ENCODE data around the gene RABL6.
A peak's percentile ranks its signal among the peaks of the same experiment; 100 is the strongest.
"Not testable (repeated sequence)": the region's sequence is repeated elsewhere in the genome, so short reads cannot be mapped to it uniquely, and the experiment has no call there.

RABL6 gene

DNA sequence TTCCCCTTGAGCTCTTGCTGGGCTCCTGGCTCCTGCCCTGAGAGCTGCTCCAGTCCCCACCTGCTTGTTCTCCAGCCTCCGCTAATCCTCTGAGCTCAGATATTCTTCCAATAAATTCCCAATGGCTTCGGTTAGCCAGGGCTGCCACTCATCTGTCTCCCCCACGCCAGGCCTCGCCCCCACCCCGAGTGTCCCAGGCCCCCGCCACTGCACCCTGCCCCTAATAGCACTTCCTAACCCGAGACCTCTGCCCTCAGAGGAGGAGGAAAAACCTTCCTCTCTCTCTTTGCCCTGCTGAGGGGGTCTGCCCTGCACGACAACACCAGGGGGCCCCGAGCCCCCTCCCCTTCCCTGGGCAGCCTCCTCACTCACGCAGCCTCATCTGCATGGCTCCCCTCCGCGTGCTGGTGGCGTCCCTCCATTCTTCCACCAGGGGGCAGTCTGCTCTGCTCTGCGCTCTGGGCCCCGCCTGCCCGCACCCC is 38.0 kb upstream of the RABL6 start:
- peak; percentile 60 to 64 for DNase-seq

DNA sequence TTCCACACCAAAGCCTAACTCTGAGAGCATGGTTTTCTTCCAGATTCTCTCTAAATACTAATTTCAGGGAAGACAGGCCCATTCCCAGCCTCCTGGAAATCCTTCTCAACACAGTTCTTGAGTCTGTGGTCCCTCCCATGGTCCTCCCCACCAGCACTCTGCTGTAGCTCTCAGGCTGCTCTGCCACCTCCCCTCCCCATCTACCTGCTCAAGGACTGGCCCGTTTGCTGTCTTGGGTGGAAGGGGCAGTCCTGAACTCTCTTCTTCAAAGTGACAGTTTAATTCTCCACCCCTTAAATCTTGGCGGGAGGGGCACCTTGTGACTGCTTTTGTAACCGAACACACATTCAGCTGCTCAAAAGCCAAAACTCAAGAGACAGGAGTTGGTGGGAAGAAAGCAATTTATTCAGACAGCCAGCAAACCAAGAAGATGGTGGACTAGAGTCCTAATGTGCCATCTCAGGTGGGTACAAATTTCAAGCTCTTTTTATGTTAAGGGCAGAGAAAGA is 35.8 kb upstream of the RABL6 start:
- TF ChIP-seq GATA1 (IDR thresholded peaks at IDR 0.05; ENCODE audit: low read depth, low read length), result no peak
- TF ChIP-seq POLR2A (IDR thresholded peaks at IDR 0.05; ENCODE audit: low read length), result no peak
- DNase-seq, result peak in 1 of 2 experiments; percentile 42

More for the DNA sequence above, 38.0 kb upstream of the RABL6 start:
- TF ChIP-seq GATA1 (IDR thresholded peaks at IDR 0.05; ENCODE audit: low read depth, low read length), result no peak
- TF ChIP-seq POLR2A (IDR thresholded peaks at IDR 0.05; ENCODE audit: low read length), result no peak

DNA sequence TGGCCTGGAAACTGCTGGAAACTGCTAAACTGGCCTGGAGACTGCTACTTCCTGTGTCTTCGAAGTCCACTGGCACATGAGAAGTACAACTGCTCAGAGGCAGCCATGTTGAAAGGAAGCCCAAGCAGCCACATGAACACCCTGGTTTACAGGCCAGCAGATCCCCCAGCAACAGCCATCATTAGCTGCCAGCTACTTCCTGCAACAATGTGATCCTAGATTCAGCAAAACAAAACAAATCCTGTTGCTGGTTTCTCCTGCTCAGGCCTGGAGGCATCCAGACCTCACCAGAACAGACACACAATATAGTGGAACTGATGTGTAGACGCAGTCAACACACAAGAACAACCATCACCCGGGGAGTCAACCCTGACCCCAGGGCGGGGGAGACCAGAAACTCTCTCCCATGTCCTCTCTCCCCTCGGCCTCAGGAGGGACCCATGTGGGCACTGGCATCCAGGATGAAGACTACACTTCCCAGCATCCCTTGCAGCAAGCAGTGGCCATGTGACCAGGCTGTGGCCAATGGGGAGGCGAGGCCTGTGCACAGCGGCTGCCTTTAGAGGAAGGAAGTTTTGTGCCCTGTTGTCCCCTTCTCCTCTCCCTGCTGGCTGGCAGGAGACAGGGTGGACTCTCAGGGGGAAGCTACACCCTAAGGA is 34.2 kb upstream of the RABL6 start:
- TF ChIP-seq GATA1 (IDR thresholded peaks at IDR 0.05; ENCODE audit: low read depth, low read length) (no peak), POLR2A (IDR thresholded peaks at IDR 0.05; ENCODE audit: low read length) (no peak)
- peak; percentile 29 to 53 for DNase-seq

DNA sequence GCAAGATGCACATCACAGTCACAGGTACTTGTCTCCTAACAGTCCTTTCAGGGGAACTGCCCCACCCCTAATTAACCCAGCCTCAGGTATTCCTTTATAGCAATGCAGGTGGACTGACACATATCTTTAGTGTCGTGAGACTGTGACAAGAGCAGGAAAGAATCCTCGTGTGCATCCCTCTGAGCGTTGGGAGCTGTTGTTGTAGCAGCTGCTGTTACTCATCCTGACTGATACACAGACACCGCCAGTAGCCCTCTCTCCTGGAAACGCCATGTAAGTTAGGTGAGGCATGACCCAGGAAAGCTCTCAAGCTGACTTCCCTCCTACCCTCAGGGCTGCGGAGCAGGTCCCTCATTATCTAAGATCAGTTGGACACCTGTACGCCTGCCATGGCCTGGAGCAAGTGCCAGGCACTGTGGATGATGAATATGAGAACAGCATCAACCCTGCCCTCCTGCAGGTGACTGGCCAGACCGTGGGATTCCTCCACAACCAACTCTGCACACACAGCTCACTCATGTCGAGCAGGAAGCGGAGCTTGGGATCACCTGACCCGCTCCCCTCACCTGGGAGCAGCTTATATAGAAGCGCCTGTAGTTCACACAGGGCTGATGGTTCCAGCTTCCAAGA is 33.2 kb upstream of the RABL6 start:
- no peak for TF ChIP-seq POLR2A (IDR thresholded peaks at IDR 0.05; ENCODE audit: low read length)
- no peak for TF ChIP-seq GATA1 (IDR thresholded peaks at IDR 0.05; ENCODE audit: low read depth, low read length)
- DNase-seq, result no peak

DNA sequence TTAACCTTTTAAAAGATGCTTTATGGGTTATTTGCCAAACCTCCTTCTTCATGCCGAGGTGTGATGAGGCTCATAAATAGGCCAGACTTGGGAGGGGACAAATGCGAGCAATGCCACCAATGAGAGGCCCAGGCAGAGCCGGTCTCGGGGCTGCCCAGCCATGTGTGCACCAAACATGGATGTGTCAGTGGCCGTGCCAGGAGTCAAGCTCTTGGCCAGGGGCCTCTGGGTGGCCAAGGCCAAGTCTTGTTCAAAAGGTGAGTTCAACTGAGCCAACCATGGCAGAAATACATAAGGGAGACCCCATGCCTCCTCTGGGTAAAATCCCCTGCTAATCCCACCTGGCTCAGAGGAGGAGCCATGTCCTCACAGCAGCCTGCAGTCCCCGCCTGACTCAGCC is 32.6 kb upstream of the RABL6 start:
- DNase-seq, result no peak
- TF ChIP-seq POLR2A (IDR thresholded peaks at IDR 0.05; ENCODE audit: low read length) (no peak), GATA1 (IDR thresholded peaks at IDR 0.05; ENCODE audit: low read depth, low read length) (no peak)

DNA sequence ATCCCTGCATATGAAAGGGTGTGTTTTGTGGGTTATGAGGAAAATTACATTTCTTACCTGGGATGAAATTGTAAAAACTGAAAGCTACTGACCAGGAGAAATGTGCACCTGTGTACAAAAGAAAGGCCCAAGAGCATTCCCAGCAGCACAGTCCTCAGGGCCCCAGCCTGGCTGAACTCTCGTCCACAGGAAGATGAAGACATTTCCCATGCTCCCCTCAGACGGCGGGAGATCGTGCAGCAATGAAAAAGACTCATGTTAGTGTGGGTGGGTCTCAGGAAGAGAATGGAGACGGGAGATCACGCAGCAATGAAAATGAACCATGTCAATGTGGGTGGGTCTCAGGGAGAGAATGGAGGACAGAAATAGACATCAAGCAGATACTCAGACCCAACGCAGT is 30.8 kb upstream of the RABL6 start:
- TF ChIP-seq POLR2A (IDR thresholded peaks at IDR 0.05; ENCODE audit: low read length), result no peak
- TF ChIP-seq GATA1 (IDR thresholded peaks at IDR 0.05; ENCODE audit: low read depth, low read length), result no peak
- DNase-seq, result no peak

DNA sequence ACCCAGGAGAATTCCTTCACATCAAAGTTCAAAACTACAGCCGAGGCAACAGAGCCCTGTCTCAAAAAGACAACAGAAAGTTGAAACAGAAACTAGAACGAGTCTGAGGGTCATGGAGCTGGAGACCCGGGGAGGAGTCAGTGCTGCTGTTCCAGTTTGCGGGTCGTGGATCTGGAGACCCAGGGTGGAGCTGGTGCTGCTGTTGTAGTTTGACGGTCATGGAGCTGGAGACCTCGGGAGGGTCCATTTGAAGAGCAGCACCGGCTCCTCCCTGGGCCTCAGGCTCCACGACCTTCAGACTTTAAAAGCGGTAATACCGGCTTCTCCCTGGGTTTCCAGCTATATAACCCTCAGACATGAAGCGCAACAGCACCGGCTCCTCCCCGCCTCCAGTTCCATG is 30.4 kb upstream of the RABL6 start:
- TF ChIP-seq POLR2A (IDR thresholded peaks at IDR 0.05; ENCODE audit: low read length) (no peak), GATA1 (IDR thresholded peaks at IDR 0.05; ENCODE audit: low read depth, low read length) (no peak)
- DNase-seq, result no peak

DNA sequence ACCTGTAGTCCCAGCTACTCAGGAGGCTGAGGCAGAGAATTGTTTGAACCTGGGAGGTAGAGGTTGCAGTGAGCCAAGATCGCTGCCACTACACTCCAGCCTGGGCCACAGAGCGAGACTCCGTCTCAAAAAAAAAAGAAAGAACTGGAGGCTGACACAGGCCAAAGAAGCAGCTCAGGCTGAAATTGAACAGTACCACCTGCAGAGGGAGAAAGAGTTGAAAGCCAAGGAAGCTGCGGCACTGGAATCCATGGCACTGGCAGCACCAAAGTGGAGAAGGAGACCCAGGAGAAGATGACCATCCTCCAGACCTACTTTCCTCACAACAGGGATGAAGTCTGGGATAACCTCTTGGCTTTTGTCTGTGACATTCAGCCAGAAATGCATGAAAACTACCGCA is 27.9 kb upstream of the RABL6 start:
- DNase-seq, result no peak
- TF ChIP-seq POLR2A (IDR thresholded peaks at IDR 0.05; ENCODE audit: low read length), result no peak
- TF ChIP-seq GATA1 (IDR thresholded peaks at IDR 0.05; ENCODE audit: low read depth, low read length), result no peak

DNA sequence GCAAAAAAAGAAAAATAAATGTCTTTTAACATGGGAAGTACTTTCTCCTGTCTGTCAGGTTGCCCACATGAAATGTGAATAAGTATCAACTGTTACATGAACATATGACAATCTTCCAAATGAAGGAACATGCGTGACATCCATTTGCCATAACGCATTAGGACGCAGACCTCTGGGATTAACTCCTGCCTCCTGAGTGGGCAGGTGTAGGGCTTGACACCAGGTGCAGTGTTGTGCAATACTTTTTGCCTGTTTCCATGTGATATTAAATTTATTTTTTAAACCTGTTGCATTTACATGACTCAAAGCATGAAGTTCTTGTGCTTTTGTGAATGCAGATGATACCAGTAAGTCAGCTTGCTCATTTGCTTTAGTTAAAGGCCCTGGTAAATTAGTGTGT is 25.3 kb upstream of the RABL6 start:
- TF ChIP-seq GATA1 (IDR thresholded peaks at IDR 0.05; ENCODE audit: low read depth, low read length) (no peak), POLR2A (IDR thresholded peaks at IDR 0.05; ENCODE audit: low read length) (no peak)
- DNase-seq, result no peak

DNA sequence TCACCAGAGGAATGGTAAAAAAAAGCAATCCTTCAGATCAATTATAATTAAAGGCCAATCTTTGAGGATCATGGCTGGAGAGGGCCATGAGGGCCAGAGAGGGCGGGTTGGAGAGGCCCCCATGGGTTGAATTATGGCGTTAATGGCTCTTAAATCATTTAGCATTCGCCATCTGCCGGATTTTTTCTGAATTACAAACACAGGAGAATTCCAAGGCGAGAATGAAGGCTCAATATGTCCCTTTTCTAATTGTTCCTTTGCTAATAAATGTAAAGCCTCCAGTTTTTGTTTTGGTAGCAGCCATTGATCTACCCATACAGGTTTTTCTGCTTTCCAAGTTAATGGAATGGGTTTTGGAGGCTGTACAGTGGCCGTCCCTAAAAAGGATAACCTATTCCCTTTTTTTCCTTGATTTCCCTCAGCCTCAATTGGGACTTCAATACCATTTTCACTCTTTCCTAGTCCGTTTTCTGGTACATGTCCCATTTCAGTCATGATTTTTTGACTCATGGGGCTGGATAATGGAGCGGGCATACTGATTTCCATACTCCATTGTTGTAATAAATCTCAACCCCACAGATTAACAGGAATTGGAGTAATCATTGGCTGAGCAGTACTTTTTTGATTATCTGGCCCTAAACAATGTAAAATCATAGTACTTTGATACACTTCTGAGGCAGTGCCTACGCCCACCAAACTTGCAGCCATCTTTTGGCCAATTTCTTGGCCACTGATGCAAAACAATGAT is 23.3 kb upstream of the RABL6 start:
- peak; percentile 69 to 71 for DNase-seq
- no peak for TF ChIP-seq POLR2A (IDR thresholded peaks at IDR 0.05; ENCODE audit: low read length)
- no peak for TF ChIP-seq GATA1 (IDR thresholded peaks at IDR 0.05; ENCODE audit: low read depth, low read length)

DNA sequence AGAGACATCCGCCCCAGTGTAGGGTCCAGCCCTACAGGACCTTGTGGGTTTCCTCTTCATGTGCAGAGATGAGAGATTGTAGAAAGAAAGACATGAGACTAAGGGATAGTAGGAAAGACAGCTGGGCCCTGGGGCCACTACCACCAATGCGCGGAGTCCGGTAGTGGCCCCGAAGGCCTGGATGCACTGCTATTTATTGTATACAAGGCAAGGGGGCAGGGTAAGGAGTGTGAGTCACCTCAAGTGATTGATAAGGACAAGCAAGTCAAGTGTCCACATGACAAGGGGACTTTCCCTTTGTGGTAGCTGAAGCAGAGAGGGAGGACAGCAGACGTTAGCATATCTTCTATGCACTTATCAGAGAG is 22.8 kb upstream of the RABL6 start:
- DNase-seq, result peak; percentile 75 to 88
- TF ChIP-seq POLR2A (IDR thresholded peaks at IDR 0.05; ENCODE audit: low read length), result peak; percentile 49
- TF ChIP-seq GATA1 (IDR thresholded peaks at IDR 0.05; ENCODE audit: low read depth, low read length), result no peak

DNA sequence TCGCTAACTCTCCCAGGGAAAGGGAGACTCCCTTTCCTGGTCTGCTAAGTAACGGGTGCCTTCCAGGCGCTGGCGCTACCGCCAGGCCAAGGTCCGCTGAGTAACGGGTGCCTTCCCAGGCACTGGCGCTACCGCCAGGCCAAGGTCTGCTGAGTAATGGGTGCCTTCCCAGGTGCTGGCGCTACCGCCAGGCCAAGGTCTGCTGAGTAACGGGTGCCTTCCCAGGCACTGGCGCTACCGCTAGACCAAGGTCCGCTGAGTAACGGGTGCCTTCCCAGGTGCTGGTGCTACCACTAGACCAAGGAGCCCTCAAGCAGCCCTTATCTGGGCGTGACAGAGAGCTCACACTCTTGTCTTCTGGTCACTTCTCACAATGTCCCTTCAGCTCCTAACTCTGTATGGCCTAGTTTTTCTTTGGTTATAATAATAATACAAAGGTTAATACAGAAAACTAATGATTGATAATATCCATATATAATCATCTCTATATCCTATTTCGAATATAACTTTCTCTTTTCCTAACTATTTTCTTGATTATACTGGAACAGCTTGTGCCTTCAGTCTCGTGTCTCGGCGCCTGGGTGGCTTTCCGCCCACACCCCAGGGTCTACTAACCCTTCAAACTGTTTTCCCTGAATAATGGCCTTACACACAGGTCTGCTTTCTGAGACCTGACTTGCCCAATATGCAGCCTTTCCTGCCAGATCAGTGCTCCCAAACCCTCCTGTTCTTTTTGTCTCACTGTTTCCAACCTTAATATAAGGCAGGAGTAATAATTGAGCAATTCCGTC is 22.0 kb upstream of the RABL6 start:
- DNase-seq, result peak in 1 of 2 experiments; percentile 41

DNA sequence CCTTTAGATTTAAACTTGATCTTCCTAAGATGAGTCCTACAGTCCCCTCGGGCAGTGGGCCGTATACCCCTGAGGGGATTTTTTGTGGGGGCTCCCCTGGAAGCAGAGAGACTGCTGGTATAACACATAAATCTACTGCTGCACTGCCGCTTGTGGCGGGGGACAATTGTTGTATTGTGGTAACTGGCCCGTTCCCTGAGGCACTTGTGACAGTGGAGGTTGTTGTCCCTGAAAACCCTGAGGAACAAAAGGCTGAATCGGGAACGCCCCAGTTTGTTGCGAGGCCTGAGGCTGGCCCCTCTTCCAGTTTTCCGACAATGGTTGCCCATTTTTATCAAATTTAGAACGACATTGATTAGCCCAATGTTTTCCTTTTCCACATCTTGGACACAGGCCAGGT is 21.3 kb upstream of the RABL6 start:
- TF ChIP-seq POLR2A (IDR thresholded peaks at IDR 0.05; ENCODE audit: low read length), result no peak
- no peak for TF ChIP-seq GATA1 (IDR thresholded peaks at IDR 0.05; ENCODE audit: low read depth, low read length)
- no peak for DNase-seq

DNA sequence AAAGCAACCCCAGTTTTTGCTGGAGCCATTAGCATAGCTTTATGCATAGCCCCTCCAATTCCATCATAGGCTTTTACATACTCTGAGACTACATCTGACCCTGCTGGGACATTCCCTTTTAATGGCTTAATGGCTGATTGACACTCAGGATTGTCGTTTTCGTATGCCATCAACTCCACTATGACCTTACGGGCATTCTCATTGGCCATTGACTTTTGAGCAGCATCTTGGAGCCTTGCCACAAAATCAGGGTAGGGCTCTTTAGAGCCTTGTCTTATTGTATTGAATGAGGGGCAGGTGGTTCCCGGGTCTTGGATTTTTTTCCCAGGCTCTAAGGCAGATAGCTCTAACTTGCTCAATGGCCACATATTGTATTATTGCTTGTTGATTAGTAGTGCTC is 20.8 kb upstream of the RABL6 start:
- not testable (repeated sequence) for DNase-seq

All from erythroblast (primary cell).